HEK293 (cell line): Measurements from ENCODE around the gene SLC40A1.

Experiments used
- CTCF ChIP-seq: fragments of 450-650 bp; formaldehyde crosslinking; IDR thresholded peaks from 2 replicates; pipeline ENCODE4 v1.5.1; 2016; ENCODE audit warnings: missing biosample characterization, missing genetic modification characterization
- MYNN ChIP-seq: fragments of 450-650 bp; formaldehyde crosslinking; IDR thresholded peaks from 2 replicates; pipeline ENCODE4 v1.5.1; 2016; ENCODE audit warnings: missing biosample characterization, missing genetic modification characterization, borderline replicate concordance
- SALL2 ChIP-seq: fragments of 450-650 bp; formaldehyde crosslinking; IDR thresholded peaks from 2 replicates; pipeline ENCODE4 v1.5.0; 2017; ENCODE audit warnings: missing biosample characterization, mild to moderate bottlenecking, missing genetic modification characterization, borderline replicate concordance
- ZFP3 ChIP-seq: fragments of 450-650 bp; formaldehyde crosslinking; IDR thresholded peaks from 2 replicates; pipeline ENCODE4 v1.5.1; 2016; ENCODE audit warnings: low read depth, missing biosample characterization, missing genetic modification characterization
- ZNF140 ChIP-seq: fragments of 450-650 bp; formaldehyde crosslinking; IDR thresholded peaks from 2 replicates; pipeline ENCODE4 v1.5.1; 2016; ENCODE audit warnings: missing biosample characterization, missing genetic modification characterization
- ZNF23 ChIP-seq: fragments of 450-650 bp; formaldehyde crosslinking; IDR thresholded peaks from 2 replicates; pipeline ENCODE4 v1.5.1; 2016; ENCODE audit warnings: missing biosample characterization, missing genetic modification characterization, borderline replicate concordance
- ZNF24 ChIP-seq: fragments of 450-650 bp; formaldehyde crosslinking; IDR thresholded peaks from 2 replicates; pipeline ENCODE4 v1.5.1; 2016; ENCODE audit warnings: missing biosample characterization, missing genetic modification characterization
- ZNF658 ChIP-seq: fragments of 450-650 bp; formaldehyde crosslinking; IDR thresholded peaks from 2 replicates; pipeline ENCODE4; 2016; ENCODE audit warnings: missing biosample characterization, missing genetic modification characterization
- ZNF707 ChIP-seq: fragments of 450-650 bp; formaldehyde crosslinking; IDR thresholded peaks from 2 replicates; pipeline ENCODE4 v1.5.1; 2016; ENCODE audit warnings: missing biosample characterization, missing genetic modification characterization
- ZNF785 ChIP-seq: fragments of 450-650 bp; formaldehyde crosslinking; IDR thresholded peaks from 2 replicates; pipeline ENCODE4 v1.5.1; 2016; ENCODE audit warnings: missing biosample characterization, missing genetic modification characterization
- TF ChIP-seq, protein P1 (sequence below): fragments of 450-650 bp; formaldehyde crosslinking; IDR thresholded peaks from 2 replicates; pipeline ENCODE4 v1.5.1; 2016; ENCODE audit warnings: missing biosample characterization, missing genetic modification characterization
- TF ChIP-seq, protein P2 (sequence below): fragments of 450-650 bp; formaldehyde crosslinking; IDR thresholded peaks from 2 replicates; pipeline ENCODE4 v1.5.1; 2016; ENCODE audit warnings: missing biosample characterization, missing genetic modification characterization
- TF ChIP-seq, protein P3 (sequence below): fragments of 450-650 bp; formaldehyde crosslinking; IDR thresholded peaks from 2 replicates; pipeline ENCODE4 v1.5.1; 2016; ENCODE audit warnings: missing biosample characterization, missing genetic modification characterization
- TF ChIP-seq, protein P4 (sequence below): sonication (generic); formaldehyde crosslinking; IDR thresholded peaks from 2 replicates; pipeline ENCODE4 v1.8.1; 2022; ENCODE audit warnings: mild to moderate bottlenecking, moderate library complexity, missing genetic modification reagents

- TF ChIP-seq, protein P1, sequence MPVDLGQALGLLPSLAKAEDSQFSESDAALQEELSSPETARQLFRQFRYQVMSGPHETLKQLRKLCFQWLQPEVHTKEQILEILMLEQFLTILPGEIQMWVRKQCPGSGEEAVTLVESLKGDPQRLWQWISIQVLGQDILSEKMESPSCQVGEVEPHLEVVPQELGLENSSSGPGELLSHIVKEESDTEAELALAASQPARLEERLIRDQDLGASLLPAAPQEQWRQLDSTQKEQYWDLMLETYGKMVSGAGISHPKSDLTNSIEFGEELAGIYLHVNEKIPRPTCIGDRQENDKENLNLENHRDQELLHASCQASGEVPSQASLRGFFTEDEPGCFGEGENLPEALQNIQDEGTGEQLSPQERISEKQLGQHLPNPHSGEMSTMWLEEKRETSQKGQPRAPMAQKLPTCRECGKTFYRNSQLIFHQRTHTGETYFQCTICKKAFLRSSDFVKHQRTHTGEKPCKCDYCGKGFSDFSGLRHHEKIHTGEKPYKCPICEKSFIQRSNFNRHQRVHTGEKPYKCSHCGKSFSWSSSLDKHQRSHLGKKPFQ (tag by site-specific recombination), result no peak
- TF ChIP-seq CTCF (no peak), ZNF785 (tag by site-specific recombination) (no peak), ZNF707 (tag by site-specific recombination) (no peak), ZNF658 (tag by site-specific recombination) (no peak), ZFP3 (no peak), ZNF24 (tag by site-specific recombination) (no peak), ZNF23 (tag by site-specific recombination) (no peak), MYNN (tag by site-specific recombination) (no peak), ZNF140 (tag by site-specific recombination) (no peak), SALL2 (tag by site-specific recombination) (no peak)
- TF ChIP-seq, protein P2, sequence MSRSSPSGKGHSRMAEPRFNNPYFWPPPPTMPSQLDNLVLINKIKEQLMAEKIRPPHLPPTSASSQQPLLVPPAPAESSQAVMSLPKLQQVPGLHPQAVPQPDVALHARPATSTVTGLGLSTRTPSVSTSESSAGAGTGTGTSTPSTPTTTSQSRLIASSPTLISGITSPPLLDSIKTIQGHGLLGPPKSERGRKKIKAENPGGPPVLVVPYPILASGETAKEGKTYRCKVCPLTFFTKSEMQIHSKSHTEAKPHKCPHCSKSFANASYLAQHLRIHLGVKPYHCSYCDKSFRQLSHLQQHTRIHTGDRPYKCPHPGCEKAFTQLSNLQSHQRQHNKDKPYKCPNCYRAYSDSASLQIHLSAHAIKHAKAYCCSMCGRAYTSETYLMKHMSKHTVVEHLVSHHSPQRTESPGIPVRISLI (tag by site-specific recombination), result no peak
- TF ChIP-seq, protein P3, sequence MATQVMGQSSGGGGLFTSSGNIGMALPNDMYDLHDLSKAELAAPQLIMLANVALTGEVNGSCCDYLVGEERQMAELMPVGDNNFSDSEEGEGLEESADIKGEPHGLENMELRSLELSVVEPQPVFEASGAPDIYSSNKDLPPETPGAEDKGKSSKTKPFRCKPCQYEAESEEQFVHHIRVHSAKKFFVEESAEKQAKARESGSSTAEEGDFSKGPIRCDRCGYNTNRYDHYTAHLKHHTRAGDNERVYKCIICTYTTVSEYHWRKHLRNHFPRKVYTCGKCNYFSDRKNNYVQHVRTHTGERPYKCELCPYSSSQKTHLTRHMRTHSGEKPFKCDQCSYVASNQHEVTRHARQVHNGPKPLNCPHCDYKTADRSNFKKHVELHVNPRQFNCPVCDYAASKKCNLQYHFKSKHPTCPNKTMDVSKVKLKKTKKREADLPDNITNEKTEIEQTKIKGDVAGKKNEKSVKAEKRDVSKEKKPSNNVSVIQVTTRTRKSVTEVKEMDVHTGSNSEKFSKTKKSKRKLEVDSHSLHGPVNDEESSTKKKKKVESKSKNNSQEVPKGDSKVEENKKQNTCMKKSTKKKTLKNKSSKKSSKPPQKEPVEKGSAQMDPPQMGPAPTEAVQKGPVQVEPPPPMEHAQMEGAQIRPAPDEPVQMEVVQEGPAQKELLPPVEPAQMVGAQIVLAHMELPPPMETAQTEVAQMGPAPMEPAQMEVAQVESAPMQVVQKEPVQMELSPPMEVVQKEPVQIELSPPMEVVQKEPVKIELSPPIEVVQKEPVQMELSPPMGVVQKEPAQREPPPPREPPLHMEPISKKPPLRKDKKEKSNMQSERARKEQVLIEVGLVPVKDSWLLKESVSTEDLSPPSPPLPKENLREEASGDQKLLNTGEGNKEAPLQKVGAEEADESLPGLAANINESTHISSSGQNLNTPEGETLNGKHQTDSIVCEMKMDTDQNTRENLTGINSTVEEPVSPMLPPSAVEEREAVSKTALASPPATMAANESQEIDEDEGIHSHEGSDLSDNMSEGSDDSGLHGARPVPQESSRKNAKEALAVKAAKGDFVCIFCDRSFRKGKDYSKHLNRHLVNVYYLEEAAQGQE (tag by site-specific recombination), result no peak
- TF ChIP-seq, protein P4, sequence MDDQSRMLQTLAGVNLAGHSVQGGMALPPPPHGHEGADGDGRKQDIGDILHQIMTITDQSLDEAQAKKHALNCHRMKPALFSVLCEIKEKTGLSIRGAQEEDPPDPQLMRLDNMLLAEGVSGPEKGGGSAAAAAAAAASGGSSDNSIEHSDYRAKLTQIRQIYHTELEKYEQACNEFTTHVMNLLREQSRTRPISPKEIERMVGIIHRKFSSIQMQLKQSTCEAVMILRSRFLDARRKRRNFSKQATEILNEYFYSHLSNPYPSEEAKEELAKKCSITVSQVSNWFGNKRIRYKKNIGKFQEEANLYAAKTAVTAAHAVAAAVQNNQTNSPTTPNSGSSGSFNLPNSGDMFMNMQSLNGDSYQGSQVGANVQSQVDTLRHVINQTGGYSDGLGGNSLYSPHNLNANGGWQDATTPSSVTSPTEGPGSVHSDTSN, result no peak
These were observed 5.7 kb downstream of the SLC40A1 start for GRCh38 chr2:189574793-189575475.
